Measurements from ENCODE around the gene CYP27B1. TPM values are rescaled to one million over a fixed set of nuclear protein-coding genes. Genes with fewer than 3 reads are reported as not detected.

Gene CYP27B1
- total and polyA plus RNA-seq, 8 donors, result 0.58 to 4.7 (median 1.5) TPM

DNA sequence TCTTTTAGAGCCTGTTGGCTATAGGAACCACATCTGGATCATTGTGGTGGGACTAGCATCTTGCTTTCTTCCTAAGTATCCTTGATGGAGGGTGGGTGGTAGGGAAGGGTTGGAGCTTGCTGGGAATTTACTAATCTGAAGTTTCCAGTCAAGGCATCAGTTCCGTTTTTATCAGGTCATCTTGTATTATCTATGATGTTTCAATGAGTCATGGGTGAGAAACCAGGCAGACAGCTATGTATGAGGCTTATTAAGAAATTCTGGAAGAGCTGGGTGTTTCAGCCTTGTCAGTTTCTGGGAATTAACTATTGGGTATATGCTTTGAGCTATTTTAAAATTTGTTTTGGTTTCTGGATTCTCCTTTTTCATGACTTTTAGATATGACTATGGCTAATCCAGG is 27.0 kb upstream of the CYP27B1 start:
- peaks cover 1 to 88% of the 10 kb centered on the region in 2 donors for H3K36me3 ChIP-seq
- H3K4me1 ChIP-seq, result peaks cover 0 to 28% of the 10 kb centered on the region in 2 donors
- ATAC-seq (peak; percentile 47), DNase-seq (no peak)
- no peaks in the 10 kb centered on the region for H3K9me3 ChIP-seq
- intact Hi-C loops (cut with DNase I), result no loop called here
- peak overlapping the region; percentile 18 to 60 for H3K27ac ChIP-seq
- H3K4me3 ChIP-seq, result no peak overlapping the region
- TF ChIP-seq, protein P1, sequence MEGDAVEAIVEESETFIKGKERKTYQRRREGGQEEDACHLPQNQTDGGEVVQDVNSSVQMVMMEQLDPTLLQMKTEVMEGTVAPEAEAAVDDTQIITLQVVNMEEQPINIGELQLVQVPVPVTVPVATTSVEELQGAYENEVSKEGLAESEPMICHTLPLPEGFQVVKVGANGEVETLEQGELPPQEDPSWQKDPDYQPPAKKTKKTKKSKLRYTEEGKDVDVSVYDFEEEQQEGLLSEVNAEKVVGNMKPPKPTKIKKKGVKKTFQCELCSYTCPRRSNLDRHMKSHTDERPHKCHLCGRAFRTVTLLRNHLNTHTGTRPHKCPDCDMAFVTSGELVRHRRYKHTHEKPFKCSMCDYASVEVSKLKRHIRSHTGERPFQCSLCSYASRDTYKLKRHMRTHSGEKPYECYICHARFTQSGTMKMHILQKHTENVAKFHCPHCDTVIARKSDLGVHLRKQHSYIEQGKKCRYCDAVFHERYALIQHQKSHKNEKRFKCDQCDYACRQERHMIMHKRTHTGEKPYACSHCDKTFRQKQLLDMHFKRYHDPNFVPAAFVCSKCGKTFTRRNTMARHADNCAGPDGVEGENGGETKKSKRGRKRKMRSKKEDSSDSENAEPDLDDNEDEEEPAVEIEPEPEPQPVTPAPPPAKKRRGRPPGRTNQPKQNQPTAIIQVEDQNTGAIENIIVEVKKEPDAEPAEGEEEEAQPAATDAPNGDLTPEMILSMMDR (IDR thresholded peaks at IDR 0.05), result no peak
- no peaks in the 10 kb centered on the region for H3K27me3 ChIP-seq

DNA sequence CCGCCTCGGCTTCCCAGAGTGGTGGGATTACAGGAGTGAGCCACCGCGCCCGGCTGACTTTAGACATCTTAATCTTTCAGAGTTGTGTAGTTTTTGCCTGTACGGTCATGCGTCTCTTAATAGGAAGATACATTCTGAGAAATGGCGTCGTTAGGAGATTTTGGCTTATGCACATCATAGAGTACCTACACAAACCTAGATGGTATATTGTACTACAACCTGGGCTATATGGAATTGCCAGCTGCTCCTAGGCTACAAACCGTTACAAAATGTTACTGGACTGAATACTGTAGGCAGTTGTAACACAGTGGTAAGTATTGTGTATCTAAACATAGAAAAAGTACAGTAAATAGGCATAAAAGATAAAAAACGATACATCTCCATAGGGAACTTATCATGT is 17.0 kb upstream of the CYP27B1 start:
- peak overlapping the region in 1 of 2 donors; percentile 91 for H3K4me3 ChIP-seq
- H3K4me1 ChIP-seq, result peaks cover 10 to 33% of the 10 kb centered on the region in 2 donors
- intact Hi-C loops (cut with DNase I), result no loop called here
- no peaks in the 10 kb centered on the region for H3K9me3 ChIP-seq
- peaks cover 8 to 45% of the 10 kb centered on the region in 2 donors for H3K36me3 ChIP-seq
- TF ChIP-seq, protein P1 (IDR thresholded peaks at IDR 0.05), result no peak
- H3K27me3 ChIP-seq, result no peaks in the 10 kb centered on the region
- no peak for ATAC-seq
- DNase-seq, result no peak
- H3K27ac ChIP-seq, result no peak overlapping the region

DNA sequence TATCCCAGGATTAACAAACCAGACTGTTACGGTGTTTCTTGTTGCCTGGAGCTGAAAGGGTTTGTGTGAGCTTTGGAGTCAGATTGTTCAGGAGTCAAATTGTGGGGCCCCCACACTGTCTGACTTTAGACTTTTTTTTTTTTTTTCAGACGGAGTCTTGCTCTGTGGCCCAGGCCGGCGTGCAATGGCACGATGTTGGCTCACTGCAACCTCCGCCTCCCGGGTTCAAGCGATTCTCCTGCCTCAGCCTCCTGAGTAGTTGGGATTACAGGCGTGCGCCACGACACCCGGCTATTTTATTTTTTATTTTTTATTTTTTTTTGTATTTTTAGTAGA is 16.6 kb upstream of the CYP27B1 start:
- H3K27ac ChIP-seq, result no peak overlapping the region
- peak overlapping the region; percentile 83 to 91 for H3K4me3 ChIP-seq
- no peak for DNase-seq
- peaks cover 8 to 41% of the 10 kb centered on the region in 2 donors for H3K36me3 ChIP-seq
- no peaks in the 10 kb centered on the region for H3K27me3 ChIP-seq
- ATAC-seq, result no peak
- H3K9me3 ChIP-seq, result no peaks in the 10 kb centered on the region
- TF ChIP-seq, protein P1 (IDR thresholded peaks at IDR 0.05), result no peak
- intact Hi-C loops (cut with DNase I), result no loop called here
- H3K4me1 ChIP-seq, result peaks cover 10 to 33% of the 10 kb centered on the region in 2 donors

DNA sequence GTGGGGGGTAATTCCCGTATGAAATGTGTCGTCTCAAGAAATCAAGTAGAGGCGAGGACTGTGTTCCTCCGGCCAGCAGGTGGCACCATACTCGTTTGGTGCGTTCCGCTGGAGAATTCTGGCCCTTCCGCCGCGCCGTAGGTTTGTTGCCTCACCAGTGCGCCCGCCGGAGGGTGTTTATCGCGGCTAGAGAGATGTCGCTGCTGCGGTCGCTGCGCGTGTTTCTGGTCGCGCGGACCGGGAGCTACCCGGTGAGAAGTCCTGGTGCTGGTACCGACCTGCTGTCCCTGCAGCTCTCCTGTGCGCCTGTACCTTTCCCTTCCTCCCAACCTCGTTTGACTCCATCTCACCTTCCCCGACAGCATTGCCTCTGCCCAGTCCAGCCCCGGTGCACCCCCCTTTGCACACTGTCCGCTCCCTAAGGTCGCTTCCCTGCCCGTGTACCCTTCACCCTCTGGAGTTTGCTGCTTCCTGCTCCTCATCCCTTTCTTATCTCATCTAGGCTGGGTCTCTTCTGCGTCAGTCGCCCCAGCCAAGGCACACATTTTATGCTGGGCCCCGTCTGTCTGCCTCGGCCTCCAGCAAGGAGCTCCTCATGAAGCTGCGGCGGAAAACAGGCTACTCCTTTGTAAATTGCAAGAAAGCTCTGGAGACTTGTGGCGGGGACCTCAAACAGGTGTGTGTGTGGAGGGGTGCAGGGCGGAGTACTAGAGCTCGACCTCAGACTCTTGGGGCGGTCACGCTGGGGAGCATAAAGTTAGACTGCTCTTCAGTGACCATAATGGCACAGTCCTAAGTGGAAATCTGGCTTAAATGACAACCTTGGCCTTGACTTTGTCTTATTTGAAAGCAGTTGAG is 16.0 kb upstream of the CYP27B1 start, which contains the start of gene TSFM:
Gene TSFM, plus strand, starts transcription at position 180 of the 858 bp plus-strand sequence. Its CDS starts 15 bp downstream, at position 195.
- TF ChIP-seq, protein P1 (IDR thresholded peaks at IDR 0.05), result peak; percentile 91

DNA sequence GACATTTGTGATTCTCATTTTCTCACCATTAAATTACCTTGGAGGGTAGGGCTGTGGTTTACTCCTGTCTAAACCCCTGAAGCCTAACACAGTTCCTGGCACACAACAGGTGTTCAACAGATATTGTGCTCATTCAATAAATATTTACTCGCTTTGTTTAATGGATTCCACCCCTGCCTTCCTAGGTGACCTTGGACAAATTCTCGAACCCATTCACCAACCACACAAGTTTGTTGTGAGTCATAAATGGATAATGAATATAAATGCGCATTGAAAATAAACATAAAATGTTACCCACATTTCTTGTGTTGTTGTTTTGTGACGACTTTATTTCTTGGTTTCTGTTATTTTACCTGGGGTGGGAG is 15.3 kb upstream of the CYP27B1 start:
- intact Hi-C loops (cut with DNase I), result no loop called here
- Histone ChIP-seq H3K9me3 (no peaks in the 10 kb centered on the region), H3K4me3 (peak overlapping the region in 1 of 2 donors; percentile 91), H3K27ac (peak overlapping the region in 1 of 2 donors; percentile 74), H3K4me1 (peaks cover 10 to 33% of the 10 kb centered on the region in 2 donors), H3K27me3 (no peaks in the 10 kb centered on the region), H3K36me3 (peaks cover 8 to 29% of the 10 kb centered on the region in 2 donors)
- TF ChIP-seq, protein P1 (IDR thresholded peaks at IDR 0.05), result no peak
- DNase-seq (no peak), ATAC-seq (no peak)

More for the DNA sequence above, 16.0 kb upstream of the CYP27B1 start, which contains the start of gene TSFM:
- Histone ChIP-seq H3K4me1 (peaks cover 10 to 33% of the 10 kb centered on the region in 2 donors), H3K27me3 (no peaks in the 10 kb centered on the region), H3K36me3 (peaks cover 8 to 35% of the 10 kb centered on the region in 2 donors), H3K27ac (peak within 1 kb of the TSS; percentile 36 to 74), H3K4me3 (peak within 1 kb of the TSS; percentile 83 to 91), H3K9me3 (no peaks in the 10 kb centered on the region)
- DNase-seq (peak; percentile 93 to 99 (median 96)), ATAC-seq (peak; percentile 99)
- intact Hi-C loops (cut with DNase I), result no loop called here
